Hippocampal formation (tissue), 2 donors: Measurements from ENCODE around the gene MT1G.
"Not testable (repeated sequence)": the region's sequence is repeated elsewhere in the genome, so short reads cannot be mapped to it uniquely, and the experiment has no call there.

ENCODE experiments used
- DNase-seq, 2 donors: peaks; one replicate each; lab custom pipeline; 2025; lab: John Stamatoyannopoulos, UW

Gene MT1G

DNA sequence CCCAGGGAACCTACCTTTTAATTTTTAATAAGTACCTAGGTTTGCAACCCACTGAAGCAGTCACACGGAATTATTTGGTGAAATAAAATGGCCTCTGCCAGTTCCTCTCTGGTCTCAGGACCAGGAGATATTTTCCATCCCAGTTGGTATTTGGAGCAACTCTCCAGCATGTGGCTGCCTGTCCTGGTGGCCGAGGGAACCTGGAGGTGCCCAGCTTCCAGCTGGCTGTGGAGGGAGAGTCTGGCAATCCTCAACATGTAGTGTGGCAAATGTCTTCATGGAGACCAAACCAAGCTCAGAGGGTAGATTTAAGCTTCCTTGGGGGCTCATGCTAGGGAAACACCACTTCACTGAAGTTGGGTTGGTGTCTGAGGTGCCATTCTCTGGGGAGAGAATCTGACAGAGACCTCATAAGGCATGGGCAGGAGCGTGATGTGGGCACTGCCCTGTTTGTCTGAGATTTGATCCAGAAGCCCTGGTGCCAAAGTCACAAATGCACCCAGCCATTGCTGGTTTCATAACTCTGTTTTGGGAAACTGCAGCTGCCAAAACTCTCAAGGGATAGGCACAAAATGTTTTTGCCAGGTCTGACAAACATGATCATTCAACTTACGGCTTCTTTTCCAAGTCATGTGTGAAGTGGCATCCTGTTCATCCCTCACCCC is 17.2 kb upstream of the MT1G start:
- no peak for DNase-seq

DNA sequence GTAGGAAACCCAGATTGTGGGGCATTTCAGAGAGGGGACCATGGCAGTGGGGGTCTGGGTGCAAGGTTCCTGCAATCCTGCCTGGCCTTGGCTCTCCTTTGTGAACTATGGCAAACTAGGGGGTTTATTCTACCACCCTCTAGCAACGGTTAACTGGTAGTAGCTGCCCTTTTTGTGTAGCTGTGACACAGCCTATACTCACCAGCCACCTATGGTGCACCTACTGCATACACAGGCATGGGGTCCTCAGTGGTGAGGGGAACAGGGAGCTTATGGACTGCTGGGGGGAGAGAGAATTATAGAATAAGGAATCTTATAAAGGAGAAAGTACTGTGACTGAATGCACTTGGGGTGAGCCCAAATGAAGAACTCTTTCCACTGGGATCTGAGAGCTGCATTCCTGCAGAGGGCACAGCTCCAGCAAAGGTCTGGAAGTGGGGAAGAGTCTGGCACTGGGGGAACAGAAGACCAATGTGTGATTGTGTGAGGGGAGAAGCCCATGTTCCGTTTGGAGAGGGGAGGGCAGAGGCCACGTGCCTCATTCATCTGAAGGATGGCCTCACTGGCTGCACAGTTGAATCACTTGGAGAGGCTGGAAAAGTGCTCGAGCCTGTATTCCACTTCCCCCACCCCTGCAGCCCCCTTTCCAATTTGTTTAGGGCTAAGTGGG is 16.5 kb upstream of the MT1G start:
- no peak for DNase-seq

DNA sequence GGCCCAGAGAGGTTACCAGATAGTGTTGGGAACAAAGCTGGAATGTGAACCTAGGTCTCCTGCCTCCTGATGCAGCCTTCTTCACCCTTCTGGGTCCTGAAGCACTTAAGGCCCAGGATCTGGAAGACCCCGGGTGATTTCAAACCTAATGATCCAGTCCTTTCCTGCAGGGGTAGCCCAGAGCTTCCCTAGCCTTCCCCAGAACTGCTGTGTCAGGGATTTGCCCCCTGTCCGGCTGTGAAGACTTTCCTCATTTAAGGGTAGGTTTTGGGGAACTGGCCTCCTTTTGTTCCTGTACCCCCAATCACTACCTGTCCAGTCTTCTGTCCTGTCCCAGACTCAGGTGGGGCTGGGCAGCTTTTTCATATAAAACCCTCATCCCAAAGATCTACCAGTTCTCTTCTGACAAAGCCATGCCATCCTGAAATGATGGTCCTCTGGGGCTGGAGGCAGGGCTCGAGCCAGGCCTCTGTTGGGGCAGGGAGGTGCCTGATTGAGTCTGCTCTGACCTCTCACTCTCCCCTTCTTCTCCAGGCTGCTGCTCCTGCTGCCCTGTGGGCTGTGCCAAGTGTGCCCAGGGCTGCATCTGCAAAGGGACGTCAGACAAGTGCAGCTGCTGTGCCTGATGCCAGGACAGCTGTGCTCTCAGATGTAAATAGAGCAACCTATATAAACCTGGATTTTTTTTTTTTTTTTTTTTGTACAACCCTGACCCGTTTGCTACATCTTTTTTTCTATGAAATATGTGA is 15.7 kb upstream of the MT1G start:
- no peak for DNase-seq

DNA sequence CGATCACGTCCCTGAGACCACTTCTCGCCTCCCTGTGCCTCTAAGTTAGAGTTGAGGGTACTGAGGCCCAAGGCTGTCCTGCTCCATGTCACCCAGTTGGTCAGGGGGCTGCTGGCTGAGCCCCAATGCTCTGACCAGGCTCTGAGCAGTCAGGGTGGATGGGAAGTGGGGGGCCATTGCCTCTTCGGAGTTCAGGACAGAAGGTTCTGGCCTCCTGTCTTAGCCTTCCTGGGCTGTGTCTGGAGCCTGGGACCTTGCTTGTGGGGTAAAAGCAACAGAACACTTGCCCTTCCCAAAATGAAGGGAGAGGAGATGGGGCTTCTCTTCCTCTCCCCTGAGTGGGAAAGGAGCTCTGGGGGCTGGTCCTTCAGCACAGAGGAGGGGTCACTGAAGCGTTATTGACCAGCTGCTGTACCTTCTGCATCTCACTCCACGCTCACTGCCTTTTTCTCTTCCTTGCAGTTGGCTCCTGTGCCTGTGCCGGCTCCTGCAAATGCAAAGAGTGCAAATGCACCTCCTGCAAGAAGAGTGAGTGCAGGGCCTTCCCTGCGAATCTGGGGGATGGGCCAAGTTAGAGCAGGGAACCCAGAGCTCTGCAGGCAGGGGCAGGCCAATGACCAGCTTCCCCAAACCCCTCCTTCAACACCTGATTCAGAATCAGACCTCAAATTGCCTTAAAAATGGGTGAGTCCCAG is 15.0 kb upstream of the MT1G start:
- DNase-seq: no peak

DNA sequence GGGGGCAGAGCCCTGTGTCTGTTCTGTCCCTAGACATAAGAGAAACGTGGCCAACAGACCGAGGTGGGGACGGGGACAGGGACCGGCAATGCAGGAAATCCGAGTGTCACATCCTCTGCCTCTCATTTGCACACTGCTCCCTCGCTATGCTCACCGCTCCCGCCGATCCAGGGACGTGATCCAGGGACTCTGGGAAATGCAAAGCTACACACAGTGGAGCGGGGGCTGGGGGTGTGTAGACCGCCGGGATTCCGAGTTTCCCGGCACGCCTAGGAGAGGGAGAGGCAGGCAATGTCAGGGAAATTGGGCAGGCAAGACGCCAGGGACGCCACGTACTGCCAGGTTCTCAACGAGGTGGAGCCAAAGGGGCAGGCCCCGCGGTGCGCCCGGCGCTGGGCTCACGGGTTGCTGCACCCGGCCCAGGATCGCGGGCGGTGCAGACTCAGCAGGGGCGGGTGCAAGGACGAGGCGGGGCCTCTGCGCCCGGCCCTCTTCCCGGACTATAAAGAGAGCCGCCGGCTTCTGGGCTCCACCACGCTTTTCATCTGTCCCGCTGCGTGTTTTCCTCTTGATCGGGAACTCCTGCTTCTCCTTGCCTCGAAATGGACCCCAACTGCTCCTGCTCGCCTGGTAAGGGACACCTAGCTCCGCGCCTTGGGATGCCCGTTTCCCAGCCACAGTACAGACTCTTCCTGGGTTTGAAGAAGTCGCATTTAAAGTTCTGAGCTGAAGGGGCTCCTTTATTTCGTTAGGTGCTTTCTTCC is 14.3 kb upstream of the MT1G start, which contains the start of gene MT1X:
Gene MT1X, plus strand, starts transcription at position 532 of the 764 bp plus-strand sequence. Its CDS starts 71 bp downstream, at position 603.
- peak; percentile 78 to 81 for DNase-seq

DNA sequence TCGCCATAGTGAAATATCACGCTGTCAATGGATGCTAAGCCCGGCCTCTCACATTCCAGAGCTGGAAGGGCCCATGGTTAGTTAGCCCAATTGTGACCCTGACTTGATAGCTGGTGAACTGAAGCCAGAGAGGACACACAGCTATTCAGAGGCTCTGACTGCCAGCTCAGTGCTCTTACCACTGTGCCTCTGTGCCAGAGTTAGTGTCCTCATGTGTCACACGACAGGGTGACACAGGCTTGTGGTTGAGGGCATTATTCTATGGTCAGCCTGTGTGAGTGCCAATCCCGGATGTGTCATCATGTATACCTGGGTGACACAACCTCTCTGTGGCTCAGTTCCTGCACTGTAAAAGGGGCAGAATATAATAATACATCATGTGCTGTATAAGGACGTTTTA is 12.0 kb upstream of the MT1G start:
- no peak for DNase-seq

DNA sequence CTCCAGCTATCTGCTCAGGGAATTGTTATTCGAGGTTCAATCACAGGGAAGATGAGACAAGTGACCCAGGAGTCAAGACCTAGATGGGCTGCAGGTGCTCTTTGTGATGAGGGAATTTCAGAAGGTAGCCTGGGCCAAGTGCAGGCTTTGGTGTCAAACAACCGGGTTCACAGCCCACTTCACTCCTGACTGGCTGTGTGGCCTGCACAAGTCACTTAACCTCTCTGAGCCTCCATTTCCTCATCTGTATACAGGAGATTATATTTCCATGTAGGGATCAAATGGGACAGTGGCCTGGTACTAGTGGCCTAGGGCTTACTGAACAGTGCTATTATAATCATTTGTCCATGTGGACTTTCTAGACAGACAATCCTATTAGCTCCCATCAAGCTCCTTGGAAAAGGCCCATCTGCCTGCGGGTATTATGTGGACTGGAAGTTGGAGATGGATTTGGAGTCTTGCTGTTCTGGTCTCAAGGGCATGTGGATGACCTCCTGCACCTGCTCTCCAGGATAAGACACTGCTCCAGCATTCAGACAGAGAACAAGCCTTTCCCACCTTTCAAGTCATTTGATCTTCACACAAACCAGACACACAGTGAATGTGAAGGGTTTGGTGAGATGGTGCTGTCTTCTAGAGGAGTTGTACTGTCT is 11.3 kb upstream of the MT1G start:
- no peak for DNase-seq

DNA sequence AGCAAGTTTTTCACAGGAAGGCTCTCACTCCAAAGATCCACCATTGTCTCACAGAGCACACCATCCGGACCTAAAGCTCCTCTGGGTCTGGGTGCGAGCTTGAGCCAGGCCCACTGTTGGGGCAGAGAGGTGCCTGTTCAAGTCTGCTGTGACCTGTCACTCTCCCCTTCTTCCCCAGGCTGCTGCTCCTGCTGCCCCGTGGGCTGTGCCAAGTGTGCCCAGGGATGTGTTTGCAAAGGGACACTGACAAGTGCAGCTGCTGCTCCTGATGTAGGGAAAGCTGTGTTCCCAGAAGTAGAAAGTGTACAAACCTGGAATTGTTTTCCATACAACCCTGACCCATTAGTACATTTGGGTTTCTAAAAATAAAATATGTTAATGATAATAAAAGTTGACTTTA is 9.6 kb upstream of the MT1G start:
- DNase-seq: no peak

DNA sequence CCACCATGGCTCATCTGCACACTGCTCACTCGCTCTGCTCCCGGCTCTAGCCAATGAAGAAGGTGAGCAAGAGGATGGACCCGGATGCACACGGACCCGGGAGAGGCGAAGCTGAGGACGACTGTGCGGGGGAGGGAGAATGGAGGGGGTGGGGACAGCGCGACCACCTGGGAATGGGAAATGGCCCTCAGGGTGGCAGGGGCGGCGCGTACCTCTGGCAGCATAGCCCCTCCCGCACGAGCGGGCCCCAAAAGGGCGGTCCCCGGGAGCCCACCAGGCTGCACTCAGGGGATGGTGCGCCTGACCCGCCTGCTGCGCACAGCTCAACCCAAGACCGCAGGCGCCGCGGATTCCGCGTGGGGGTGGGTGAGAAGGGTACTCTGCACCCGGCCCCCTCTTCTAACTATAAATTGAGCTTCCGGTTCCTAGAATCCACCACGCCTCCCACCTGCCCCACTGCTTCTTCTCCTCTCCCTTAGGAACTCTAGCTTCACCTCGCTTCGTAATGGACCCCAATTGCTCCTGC is 7.9 kb upstream of the MT1G start:
- DNase-seq: no peak

DNA sequence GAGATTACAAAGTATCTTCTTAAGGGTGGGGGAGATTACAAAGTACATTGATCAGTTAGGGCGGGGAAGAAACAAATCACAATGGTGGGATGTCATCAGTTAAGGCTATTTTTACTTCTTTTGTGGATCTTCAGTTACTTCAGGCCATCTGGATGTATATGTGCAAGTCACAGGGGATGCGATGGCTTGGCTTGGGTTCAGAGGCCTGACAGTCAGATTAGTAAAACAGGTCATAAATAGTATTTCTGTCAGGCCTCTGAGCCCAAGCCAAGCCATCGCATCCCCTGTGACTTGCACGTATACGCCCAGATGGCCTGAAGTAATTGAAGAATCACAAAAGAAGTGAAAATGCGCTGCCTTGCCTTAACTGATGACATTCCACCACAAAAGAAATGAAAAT is 6.7 kb upstream of the MT1G start:
- DNase-seq: not testable (repeated sequence)

DNA sequence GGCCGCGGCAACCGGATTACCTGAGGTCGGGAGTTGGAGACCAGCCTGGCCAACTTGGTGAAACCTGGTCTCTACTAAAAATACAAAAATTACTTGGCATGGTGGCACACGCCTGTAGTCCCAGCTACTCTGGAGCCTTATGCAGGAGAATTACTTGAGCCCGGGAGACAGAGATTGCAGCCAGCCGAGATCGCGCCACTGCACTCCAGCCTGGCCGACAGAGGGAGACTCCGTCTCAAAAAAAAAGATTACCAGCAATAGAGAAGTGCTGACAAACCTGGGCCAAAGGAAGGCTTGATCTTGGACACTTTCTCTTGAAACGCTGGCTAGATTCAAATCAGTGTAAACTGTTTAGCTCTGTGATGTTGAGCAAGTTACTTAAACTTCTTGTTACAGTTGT is 6.1 kb upstream of the MT1G start:
- no peak for DNase-seq

DNA sequence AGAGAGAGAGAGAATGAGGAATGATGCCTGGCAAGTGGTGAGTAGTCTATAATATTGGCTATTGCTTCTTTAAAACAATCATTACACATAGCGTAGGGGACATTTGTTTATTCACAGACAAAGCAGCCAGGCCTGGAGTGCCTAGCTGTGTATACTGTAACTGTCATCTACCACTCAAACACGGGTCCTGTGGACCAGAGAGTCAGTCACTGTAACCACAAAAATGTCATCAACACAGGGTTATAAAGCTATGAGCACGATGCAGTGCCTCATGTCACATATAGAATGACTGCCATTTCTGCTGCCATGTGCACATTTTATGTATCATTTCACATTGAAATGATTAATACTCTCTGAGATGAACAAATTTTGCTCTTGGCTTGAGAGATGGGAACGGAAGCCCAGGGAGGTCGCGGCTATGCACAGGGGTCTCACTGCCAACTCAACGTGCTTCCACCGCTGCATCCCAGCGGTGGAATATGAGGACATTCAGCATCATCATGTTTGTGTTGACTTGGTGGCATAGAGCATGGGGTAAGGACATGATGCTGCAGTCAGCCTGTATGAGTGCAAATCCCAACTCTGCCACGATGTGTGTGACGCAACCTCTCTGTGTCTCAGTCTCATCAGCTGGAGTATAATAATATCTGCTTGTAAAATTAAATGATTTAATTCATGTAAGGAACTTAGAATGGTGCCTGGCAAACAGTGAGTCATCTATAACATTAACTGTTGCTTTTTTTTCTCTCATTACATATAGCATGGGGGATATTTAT is 5.1 kb upstream of the MT1G start:
- no peak for DNase-seq

DNA sequence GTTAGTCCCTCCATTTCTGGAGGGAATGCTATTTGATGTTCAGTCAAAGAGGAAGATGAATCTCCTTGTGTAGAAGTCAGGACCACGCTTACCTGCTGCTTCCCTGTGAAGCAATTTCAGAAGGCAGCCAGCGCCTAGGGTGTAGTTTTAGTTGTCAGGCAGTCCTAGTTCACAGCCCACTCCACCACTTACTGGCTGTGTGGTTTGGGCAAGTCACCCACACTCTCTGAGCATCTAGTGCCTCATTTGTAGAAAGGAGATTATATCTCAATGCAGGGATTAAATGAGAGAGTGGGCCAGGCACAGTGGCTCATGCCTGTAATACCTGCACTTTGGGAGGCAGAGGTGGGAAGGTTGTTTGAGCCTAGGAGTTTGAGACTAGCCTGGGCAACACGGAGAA is 4.3 kb upstream of the MT1G start:
- DNase-seq: not testable (repeated sequence)

DNA sequence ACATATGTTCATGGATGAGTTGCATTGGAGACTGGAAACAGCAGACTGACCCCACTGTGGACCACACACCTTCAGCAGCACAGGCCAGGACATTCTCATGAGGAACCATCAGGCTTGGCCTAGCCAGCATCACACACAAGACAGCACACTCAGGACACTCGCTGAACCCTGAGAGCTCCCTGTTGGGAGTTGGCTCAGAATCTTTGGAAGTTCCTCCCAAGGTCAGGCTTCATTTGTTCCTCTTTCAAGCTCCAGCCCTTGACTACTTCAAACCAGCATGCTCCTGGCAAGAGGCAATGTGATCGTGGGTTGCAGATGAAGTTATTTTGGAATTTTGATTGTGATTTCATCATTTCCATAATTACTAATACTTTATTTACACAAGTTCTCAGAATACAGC is 3.8 kb upstream of the MT1G start:
- DNase-seq: not testable (repeated sequence)

DNA sequence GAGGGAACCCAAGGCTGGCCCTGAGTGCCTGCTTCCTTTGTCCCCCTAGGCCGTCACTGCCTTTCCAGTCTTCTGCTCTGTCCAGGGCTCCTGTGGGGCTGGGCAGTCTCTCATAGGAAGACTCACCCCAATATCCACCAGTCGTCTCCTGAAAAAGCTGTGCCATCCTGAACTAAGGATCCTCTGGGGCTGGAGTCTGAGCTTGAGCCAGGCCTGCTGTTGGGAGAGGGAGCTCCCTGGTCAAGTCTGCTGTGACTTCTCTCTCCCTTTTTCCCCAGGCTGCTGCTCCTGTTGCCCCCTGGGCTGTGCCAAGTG is 2.7 kb upstream of the MT1G start:
- no peak for DNase-seq

DNA sequence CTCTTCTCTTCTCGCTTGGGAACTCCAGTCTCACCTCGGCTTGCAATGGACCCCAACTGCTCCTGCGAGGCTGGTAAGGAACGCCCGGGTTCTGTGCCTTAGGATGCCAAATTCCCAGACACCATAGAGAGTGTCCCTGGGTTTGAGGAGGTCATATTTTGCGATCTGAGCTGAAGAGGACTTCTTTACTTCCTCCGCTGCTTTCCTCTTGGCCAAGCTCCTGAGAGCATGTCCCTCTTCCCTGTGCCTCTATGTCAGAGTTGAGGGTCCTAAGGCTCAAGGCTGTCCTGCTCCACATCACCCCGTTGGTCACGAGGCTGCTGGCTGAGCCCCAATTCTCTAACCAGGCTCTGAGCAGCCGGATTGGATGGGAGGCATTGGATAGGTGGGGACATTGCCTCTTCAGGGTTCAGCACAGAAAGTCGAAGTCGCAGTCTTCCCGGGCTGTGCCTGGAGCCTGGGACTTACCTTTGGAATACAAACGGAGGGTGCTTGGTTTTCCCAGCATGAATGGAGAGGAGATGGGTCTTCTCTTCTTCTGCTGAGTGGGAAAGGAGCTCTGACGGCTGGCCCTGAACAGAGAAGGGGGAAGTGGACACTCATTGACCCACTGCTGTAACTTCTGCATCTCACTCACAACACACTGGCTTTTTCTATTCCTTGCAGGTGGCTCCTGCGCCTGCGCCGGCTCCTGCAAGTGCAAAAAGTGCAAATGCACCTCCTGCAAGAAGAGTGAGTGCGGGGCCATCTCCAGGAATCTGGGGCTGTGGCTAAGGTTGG is 2.2 kb upstream of the MT1G start:
- DNase-seq: no peak

DNA sequence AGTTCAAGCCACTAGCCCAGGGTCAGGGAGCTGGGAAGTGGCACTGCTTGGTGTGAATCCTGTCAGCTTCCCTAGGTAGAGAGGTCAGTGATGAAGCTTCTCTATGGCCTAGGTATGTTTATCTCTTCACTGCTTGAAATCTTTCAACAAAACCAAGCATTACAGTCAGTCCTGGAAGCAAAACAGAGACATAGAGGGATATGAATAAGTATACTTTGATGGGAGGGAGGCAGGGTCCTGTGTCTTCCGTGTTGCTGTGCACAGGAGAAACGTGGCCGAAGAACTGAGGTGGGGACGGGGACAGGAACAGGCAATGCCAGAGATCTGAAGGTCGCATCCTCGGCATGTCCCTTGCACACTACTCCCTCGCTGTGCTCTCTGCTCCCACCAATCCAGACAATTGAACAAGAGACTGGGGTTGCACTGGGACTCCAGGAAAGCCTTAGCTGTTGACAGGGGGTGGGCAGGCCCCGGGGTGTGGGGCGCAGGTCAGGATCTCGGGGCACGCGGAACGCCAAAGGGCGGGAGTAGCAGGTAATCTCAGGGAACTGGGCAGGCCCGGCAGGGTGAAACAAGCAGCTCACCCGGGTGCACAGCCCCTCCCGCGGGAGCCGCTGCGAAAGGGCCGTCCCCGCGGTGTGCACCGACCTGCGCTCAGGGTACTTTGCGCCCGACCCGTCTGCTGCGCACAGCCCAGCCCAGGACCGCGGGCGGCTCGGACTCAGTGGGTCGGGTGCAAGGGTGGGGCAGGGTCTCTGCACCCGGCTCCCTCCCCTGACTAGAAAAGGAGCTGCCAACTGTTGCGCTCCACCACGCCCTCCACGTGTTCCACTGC is 1.4 kb upstream of the MT1G start, which contains the start of gene MT1H:
Gene MT1H, plus strand, starts transcription at position 810 of the 835 bp plus-strand sequence. CDS start 71 bp downstream, outside the sequence.
- no peak for DNase-seq
